HEK293 (cell line): Measurements from ENCODE around the gene PRRG4.

Source experiments
- BCL11A ChIP-seq: fragments of 450-650 bp; formaldehyde crosslinking; IDR thresholded peaks from 2 replicates; pipeline ENCODE4 v1.5.1; 2016; ENCODE audit warnings: low read depth, missing biosample characterization, missing genetic modification characterization
- GFI1B ChIP-seq: fragments of 450-650 bp; formaldehyde crosslinking; IDR thresholded peaks from 2 replicates; pipeline ENCODE4 v1.5.1; 2016; ENCODE audit warnings: missing biosample characterization, missing genetic modification characterization
- HOXC10 ChIP-seq: sonication (generic); formaldehyde crosslinking; IDR thresholded peaks from 2 replicates; pipeline ENCODE4 v1.8.1; 2023; ENCODE audit warnings: mild to moderate bottlenecking, missing genetic modification reagents
- KLF7 ChIP-seq: fragments of 450-650 bp; formaldehyde crosslinking; IDR thresholded peaks from 2 replicates; pipeline ENCODE4 v1.5.1; 2016; ENCODE audit warnings: missing biosample characterization, missing genetic modification characterization, borderline replicate concordance
- MEIS1 ChIP-seq: sonication (generic); formaldehyde crosslinking; IDR thresholded peaks from 2 replicates; pipeline ENCODE4 v1.8.1; 2022; ENCODE audit warnings: missing genetic modification reagents, mild to moderate bottlenecking, borderline replicate concordance
- OVOL3 ChIP-seq: fragments of 450-650 bp; formaldehyde crosslinking; IDR thresholded peaks from 2 replicates; pipeline ENCODE4 v1.5.1; 2016; ENCODE audit warnings: missing biosample characterization, missing genetic modification characterization
- REPIN1 ChIP-seq: fragments of 450-650 bp; formaldehyde crosslinking; IDR thresholded peaks from 2 replicates; pipeline ENCODE4 v1.5.1; 2017; ENCODE audit warnings: missing biosample characterization, missing genetic modification characterization, low read depth
- YY1 ChIP-seq: fragments of 450-650 bp; formaldehyde crosslinking; IDR thresholded peaks from 2 replicates; pipeline ENCODE4 v1.5.1; 2018; ENCODE audit warnings: missing biosample characterization, missing genetic modification characterization
- ZFP37 ChIP-seq: fragments of 450-650 bp; formaldehyde crosslinking; IDR thresholded peaks from 2 replicates; pipeline ENCODE4 v1.5.1; 2016; ENCODE audit warnings: missing biosample characterization, missing genetic modification characterization
- ZFP41 ChIP-seq: fragments of 450-650 bp; formaldehyde crosslinking; IDR thresholded peaks from 2 replicates; pipeline ENCODE4 v1.5.1; 2016; ENCODE audit warnings: missing biosample characterization, missing genetic modification characterization, borderline replicate concordance
- ZFP69B ChIP-seq: fragments of 450-650 bp; formaldehyde crosslinking; IDR thresholded peaks from 2 replicates; pipeline ENCODE4 v1.5.1; 2016; ENCODE audit warnings: missing biosample characterization, missing genetic modification characterization
- ZNF16 ChIP-seq: fragments of 450-650 bp; formaldehyde crosslinking; IDR thresholded peaks from 2 replicates; pipeline ENCODE4 v1.5.1; 2016; ENCODE audit warnings: low read depth, missing biosample characterization, missing genetic modification characterization
- ZNF366 ChIP-seq: fragments of 450-650 bp; formaldehyde crosslinking; conservative IDR thresholded peaks from 2 replicates; pipeline ENCODE4 v1.5.1; 2016; ENCODE audit warnings: missing biosample characterization, missing genetic modification characterization
- ZNF549 ChIP-seq: fragments of 450-650 bp; IDR thresholded peaks from 2 replicates; pipeline ENCODE4 v1.5.1; 2018; ENCODE audit warnings: missing biosample characterization, missing genetic modification characterization, mild to moderate bottlenecking, inconsistent platforms, moderate library complexity
- ZNF621 ChIP-seq: fragments of 450-650 bp; formaldehyde crosslinking; IDR thresholded peaks from 2 replicates; pipeline ENCODE4 v1.5.1; 2017; ENCODE audit warnings: missing biosample characterization, missing genetic modification characterization
- ZNF629 ChIP-seq: fragments of 450-650 bp; formaldehyde crosslinking; IDR thresholded peaks from 2 replicates; pipeline ENCODE4 v1.5.1; 2017; ENCODE audit warnings: missing biosample characterization, missing genetic modification characterization
- ZNF658 ChIP-seq: fragments of 450-650 bp; formaldehyde crosslinking; IDR thresholded peaks from 2 replicates; pipeline ENCODE4; 2016; ENCODE audit warnings: missing biosample characterization, missing genetic modification characterization
- ZNF660 ChIP-seq: fragments of 450-650 bp; IDR thresholded peaks from 2 replicates; pipeline ENCODE4 v1.5.1; 2018; ENCODE audit warnings: missing biosample characterization, mild to moderate bottlenecking, missing genetic modification characterization
- ZNF768 ChIP-seq: fragments of 450-650 bp; formaldehyde crosslinking; IDR thresholded peaks from 2 replicates; pipeline ENCODE4 v1.5.1; 2018; ENCODE audit warnings: missing biosample characterization, mild to moderate bottlenecking, missing genetic modification characterization
- ZNF792 ChIP-seq: fragments of 450-650 bp; formaldehyde crosslinking; IDR thresholded peaks from 2 replicates; pipeline ENCODE4 v1.5.1; 2016; ENCODE audit warnings: missing biosample characterization, missing genetic modification characterization
- ZSCAN30 ChIP-seq: fragments of 450-650 bp; IDR thresholded peaks from 2 replicates; pipeline ENCODE4 v1.5.1; 2018; ENCODE audit warnings: missing biosample characterization, mild to moderate bottlenecking, missing genetic modification characterization, moderate library complexity
- TF ChIP-seq, protein P1 (sequence below): fragments of 450-650 bp; formaldehyde crosslinking; IDR thresholded peaks from 2 replicates; pipeline ENCODE4 v1.5.0; 2017; ENCODE audit warnings: missing biosample characterization, missing genetic modification characterization, borderline replicate concordance
- TF ChIP-seq, protein P2 (sequence below): fragments of 450-650 bp; formaldehyde crosslinking; IDR thresholded peaks from 2 replicates; pipeline ENCODE4 v1.5.1; 2017; ENCODE audit warnings: missing biosample characterization, missing genetic modification characterization
- TF ChIP-seq, protein P3 (sequence below): fragments of 450-650 bp; formaldehyde crosslinking; IDR thresholded peaks from 2 replicates; pipeline ENCODE4 v1.5.1; 2016; ENCODE audit warnings: missing biosample characterization, missing genetic modification characterization
- TF ChIP-seq, protein P4 (sequence below): fragments of 450-650 bp; formaldehyde crosslinking; IDR thresholded peaks from 2 replicates; pipeline ENCODE4 v1.5.1; 2017; ENCODE audit warnings: missing biosample characterization, missing genetic modification characterization
- TF ChIP-seq, protein P5 (sequence below): fragments of 450-650 bp; formaldehyde crosslinking; IDR thresholded peaks from 2 replicates; pipeline ENCODE4 v1.5.1; 2016; ENCODE audit warnings: missing biosample characterization, missing genetic modification characterization
- TF ChIP-seq, protein P6 (sequence below): fragments of 450-650 bp; formaldehyde crosslinking; IDR thresholded peaks from 2 replicates; pipeline ENCODE4 v1.5.1; 2016; ENCODE audit warnings: missing biosample characterization, missing genetic modification characterization

The PRRG4 gene

DNA sequence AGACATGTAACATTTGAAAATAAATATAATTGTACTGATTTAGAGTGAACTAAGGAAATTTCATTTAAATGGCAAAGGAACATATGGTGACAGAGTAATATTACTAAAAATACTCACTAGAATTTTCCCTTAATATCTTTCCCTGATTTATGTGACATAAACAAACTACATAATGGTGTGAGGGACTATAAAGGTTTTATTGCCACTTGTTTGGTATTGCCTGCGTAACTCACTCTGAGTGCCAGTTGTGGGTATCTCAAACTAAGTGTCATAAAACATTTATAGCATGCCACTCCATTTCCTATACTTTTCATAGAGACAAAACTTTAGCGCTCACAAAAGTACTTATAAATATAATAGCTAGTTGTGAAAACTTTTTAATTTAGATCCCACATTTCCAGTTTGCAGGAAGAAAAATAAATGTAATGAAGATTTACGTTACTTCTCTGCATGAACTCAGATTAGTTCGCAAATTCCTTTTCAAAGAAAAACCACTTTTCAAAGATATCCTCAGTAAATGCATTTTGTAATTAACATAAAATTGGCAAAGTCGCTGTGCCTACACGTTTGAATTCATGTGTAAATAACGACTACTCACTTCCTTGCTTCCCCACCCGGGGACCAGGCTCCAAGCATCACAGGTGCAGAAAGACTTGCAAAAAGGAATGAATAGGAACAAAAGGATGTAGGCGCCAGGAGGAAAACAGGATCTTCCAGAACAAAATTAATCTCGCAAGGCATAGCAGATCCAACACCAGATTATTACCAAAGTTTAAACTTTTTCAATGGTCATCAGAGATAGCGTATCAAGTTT lies 61.3 kb downstream of the PRRG4 start (continued):
- TF ChIP-seq, protein P1, sequence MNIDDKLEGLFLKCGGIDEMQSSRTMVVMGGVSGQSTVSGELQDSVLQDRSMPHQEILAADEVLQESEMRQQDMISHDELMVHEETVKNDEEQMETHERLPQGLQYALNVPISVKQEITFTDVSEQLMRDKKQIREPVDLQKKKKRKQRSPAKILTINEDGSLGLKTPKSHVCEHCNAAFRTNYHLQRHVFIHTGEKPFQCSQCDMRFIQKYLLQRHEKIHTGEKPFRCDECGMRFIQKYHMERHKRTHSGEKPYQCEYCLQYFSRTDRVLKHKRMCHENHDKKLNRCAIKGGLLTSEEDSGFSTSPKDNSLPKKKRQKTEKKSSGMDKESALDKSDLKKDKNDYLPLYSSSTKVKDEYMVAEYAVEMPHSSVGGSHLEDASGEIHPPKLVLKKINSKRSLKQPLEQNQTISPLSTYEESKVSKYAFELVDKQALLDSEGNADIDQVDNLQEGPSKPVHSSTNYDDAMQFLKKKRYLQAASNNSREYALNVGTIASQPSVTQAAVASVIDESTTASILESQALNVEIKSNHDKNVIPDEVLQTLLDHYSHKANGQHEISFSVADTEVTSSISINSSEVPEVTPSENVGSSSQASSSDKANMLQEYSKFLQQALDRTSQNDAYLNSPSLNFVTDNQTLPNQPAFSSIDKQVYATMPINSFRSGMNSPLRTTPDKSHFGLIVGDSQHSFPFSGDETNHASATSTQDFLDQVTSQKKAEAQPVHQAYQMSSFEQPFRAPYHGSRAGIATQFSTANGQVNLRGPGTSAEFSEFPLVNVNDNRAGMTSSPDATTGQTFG, result no peak
- TF ChIP-seq, protein P2, sequence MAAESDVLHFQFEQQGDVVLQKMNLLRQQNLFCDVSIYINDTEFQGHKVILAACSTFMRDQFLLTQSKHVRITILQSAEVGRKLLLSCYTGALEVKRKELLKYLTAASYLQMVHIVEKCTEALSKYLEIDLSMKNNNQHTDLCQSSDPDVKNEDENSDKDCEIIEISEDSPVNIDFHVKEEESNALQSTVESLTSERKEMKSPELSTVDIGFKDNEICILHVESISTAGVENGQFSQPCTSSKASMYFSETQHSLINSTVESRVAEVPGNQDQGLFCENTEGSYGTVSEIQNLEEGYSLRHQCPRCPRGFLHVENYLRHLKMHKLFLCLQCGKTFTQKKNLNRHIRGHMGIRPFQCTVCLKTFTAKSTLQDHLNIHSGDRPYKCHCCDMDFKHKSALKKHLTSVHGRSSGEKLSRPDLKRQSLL (tag by site-specific recombination), result no peak
- TF ChIP-seq GFI1B, result peak; percentile 76; the same call in 1 of the 2 replicates
- no peak for TF ChIP-seq ZNF621
- TF ChIP-seq, protein P3, sequence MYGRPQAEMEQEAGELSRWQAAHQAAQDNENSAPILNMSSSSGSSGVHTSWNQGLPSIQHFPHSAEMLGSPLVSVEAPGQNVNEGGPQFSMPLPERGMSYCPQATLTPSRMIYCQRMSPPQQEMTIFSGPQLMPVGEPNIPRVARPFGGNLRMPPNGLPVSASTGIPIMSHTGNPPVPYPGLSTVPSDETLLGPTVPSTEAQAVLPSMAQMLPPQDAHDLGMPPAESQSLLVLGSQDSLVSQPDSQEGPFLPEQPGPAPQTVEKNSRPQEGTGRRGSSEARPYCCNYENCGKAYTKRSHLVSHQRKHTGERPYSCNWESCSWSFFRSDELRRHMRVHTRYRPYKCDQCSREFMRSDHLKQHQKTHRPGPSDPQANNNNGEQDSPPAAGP (tag by site-specific recombination), result no peak
- TF ChIP-seq ZSCAN30 (tag by site-specific recombination), result peak; percentile 81; the same call in 1 of the 2 replicates
- TF ChIP-seq ZNF549 (tag by site-specific recombination), result no peak
- no peak for TF ChIP-seq MEIS1
- TF ChIP-seq ZNF366, result peak; percentile 28; the same call in 1 of the 2 replicates
- TF ChIP-seq, protein P4, sequence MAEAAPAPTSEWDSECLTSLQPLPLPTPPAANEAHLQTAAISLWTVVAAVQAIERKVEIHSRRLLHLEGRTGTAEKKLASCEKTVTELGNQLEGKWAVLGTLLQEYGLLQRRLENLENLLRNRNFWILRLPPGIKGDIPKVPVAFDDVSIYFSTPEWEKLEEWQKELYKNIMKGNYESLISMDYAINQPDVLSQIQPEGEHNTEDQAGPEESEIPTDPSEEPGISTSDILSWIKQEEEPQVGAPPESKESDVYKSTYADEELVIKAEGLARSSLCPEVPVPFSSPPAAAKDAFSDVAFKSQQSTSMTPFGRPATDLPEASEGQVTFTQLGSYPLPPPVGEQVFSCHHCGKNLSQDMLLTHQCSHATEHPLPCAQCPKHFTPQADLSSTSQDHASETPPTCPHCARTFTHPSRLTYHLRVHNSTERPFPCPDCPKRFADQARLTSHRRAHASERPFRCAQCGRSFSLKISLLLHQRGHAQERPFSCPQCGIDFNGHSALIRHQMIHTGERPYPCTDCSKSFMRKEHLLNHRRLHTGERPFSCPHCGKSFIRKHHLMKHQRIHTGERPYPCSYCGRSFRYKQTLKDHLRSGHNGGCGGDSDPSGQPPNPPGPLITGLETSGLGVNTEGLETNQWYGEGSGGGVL, result peak; percentile 72
- no peak for TF ChIP-seq HOXC10
- TF ChIP-seq ZNF16 (tag by site-specific recombination), result no peak
- no peak for TF ChIP-seq REPIN1 (tag by site-specific recombination)
- peak; percentile 85; the same call in 1 of the 2 replicates for TF ChIP-seq OVOL3 (tag by site-specific recombination)
- no peak for TF ChIP-seq ZFP37 (tag by site-specific recombination)
- TF ChIP-seq, protein P5, sequence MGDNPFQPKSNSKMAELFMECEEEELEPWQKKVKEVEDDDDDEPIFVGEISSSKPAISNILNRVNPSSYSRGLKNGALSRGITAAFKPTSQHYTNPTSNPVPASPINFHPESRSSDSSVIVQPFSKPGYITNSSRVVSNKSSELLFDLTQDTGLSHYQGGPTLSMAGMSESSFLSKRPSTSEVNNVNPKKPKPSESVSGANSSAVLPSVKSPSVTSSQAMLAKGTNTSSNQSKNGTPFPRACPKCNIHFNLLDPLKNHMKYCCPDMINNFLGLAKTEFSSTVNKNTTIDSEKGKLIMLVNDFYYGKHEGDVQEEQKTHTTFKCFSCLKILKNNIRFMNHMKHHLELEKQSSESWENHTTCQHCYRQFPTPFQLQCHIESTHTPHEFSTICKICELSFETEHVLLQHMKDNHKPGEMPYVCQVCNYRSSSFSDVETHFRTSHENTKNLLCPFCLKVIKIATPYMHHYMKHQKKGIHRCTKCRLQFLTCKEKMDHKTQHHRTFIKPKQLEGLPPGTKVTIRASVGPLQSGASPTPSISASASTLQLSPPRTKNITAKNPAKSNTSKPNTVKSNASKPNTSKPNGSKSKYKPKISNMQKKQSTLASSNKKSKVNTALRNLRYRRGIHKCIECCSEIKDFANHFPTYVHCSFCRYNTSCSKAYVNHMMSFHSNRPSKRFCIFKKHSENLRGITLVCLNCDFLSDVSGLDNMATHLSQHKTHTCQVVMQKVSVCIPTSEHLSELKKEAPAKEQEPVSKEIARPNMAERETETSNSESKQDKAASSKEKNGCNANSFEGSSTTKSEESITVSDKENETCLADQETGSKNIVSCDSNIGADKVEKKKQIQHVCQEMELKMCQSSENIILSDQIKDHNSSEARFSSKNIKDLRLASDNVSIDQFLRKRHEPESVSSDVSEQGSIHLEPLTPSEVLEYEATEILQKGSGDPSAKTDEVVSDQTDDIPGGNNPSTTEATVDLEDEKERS (tag by site-specific recombination), result no peak
- TF ChIP-seq ZNF629 (tag by site-specific recombination), result peak; percentile 63
- TF ChIP-seq ZFP41, result no peak
- TF ChIP-seq, protein P6, sequence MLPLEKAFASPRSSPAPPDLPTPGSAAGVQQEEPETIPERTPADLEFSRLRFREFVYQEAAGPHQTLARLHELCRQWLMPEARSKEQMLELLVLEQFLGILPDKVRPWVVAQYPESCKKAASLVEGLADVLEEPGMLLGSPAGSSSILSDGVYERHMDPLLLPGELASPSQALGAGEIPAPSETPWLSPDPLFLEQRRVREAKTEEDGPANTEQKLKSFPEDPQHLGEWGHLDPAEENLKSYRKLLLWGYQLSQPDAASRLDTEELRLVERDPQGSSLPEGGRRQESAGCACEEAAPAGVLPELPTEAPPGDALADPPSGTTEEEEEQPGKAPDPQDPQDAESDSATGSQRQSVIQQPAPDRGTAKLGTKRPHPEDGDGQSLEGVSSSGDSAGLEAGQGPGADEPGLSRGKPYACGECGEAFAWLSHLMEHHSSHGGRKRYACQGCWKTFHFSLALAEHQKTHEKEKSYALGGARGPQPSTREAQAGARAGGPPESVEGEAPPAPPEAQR (tag by site-specific recombination), result no peak
- TF ChIP-seq YY1 (tag by site-specific recombination), result 0 out of 2 replicates have a peak, but pooled peaks have one; percentile 33
- TF ChIP-seq ZFP69B (tag by site-specific recombination), result 0 out of 2 replicates have a peak, but pooled peaks have one; percentile 13
- TF ChIP-seq ZNF792, result no peak
- TF ChIP-seq ZNF658 (tag by site-specific recombination), result no peak
- peak; percentile 86 for TF ChIP-seq BCL11A (tag by site-specific recombination)
- TF ChIP-seq KLF7, result 0 out of 2 replicates have a peak, but pooled peaks have one; percentile 59
- TF ChIP-seq ZNF768 (tag by site-specific recombination), result no peak
- TF ChIP-seq ZNF660 (tag by site-specific recombination), result no peak
